ENCODE data around the gene CTNND2.
"Not testable (repeated sequence)": the region's sequence is repeated elsewhere in the genome, so short reads cannot be mapped to it uniquely, and the experiment has no call there.

CTNND2 gene

DNA sequence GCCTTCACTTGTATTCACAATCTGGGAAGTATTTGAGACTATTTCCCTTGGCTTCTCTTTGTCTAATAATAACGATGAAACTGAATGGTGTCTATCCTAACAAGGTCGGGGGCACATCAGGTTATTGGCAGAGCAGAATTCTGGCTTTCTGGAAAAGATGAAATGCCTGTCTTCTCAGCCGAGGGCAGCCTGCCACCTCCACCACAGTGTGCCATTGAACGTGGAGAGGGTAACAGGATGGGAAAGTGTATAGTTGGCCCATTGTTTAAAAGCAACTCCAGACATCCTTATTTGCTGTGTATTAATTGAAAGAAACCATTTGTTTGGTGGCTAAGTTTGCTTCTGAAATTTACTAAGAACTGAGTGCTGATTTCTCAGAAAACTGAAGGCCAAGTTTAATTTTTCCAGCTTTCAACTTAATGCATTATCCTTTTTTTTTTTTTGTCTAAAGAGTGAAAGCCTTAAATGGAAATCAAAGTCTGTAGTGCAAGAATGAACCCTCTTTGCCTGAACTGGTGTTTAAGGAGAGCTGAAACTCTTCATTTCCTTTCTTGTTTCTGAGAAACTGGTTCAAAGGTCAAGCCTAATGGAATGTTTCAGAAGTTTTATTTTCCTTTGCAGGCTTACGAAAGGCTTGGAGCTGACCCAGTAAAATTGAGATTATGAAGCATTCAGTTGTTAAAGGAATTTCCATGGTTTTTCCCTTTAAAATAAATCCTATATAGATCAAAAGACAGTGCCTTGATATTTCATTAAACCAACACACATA lies 579.5 kb downstream of the CTNND2 start:
- DNase-seq (no peak), ATAC-seq (no peak)
- Mint-ChIP-seq H3K27ac (no peak overlapping the region), H3K27me3 (no peaks in the 10 kb centered on the region), H3K4me3 (no peak overlapping the region), H3K9me3 (no peaks in the 10 kb centered on the region), H3K4me1 (no peaks in the 10 kb centered on the region)

DNA sequence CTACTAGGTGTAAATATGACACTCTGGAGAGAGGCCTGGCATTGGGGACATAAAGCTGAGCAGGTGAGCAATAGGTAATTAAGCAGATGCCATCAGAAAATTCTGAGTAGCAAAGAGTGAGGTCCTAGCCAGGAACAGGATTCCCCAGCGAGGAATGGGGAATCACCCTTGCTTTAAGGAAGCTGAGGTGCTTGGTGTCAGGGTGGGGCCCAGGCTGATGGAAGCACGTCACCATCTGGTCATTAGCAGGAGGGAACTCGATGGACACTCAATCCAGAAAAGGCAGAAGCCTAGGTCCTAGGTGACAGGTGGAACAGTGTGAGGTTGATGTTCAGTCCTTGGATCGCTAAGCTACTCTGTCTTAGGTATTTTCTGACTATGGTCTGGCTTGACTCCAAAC lies 580.5 kb downstream of the CTNND2 start:
- Mint-ChIP-seq H3K9me3 (no peaks in the 10 kb centered on the region), H3K4me3 (no peak overlapping the region), H3K27ac (no peak overlapping the region), H3K27me3 (peaks cover under 1% of the 10 kb centered on the region), H3K4me1 (no peaks in the 10 kb centered on the region)
- no peak for DNase-seq
- ATAC-seq = no peak

DNA sequence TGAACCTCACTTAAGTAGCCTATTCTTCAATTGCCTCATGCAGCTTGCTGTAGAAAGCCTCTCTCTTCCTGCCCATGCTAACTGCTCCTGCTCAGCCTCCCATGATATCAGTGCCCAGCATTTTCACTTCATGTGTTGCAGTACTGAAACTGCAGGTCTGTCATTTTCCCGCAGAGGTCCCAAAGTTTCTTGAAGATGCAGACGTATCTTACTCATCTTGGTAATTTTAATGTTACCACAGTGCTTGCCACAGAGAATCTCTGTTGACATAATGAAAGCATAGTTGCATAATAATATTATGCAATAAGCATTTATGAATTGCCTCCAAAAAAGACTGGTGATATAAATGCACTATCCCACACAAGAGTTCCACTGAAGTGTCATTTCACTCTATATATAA lies 582.1 kb downstream of the CTNND2 start:
- no peaks in the 10 kb centered on the region for H3K4me1 Mint-ChIP-seq
- no peak overlapping the region for H3K4me3 Mint-ChIP-seq
- no peak overlapping the region for H3K27ac Mint-ChIP-seq
- peaks cover 8% of the 10 kb centered on the region for H3K27me3 Mint-ChIP-seq
- ATAC-seq = peak; percentile 53
- no peak for DNase-seq
- no peaks in the 10 kb centered on the region for H3K9me3 Mint-ChIP-seq

DNA sequence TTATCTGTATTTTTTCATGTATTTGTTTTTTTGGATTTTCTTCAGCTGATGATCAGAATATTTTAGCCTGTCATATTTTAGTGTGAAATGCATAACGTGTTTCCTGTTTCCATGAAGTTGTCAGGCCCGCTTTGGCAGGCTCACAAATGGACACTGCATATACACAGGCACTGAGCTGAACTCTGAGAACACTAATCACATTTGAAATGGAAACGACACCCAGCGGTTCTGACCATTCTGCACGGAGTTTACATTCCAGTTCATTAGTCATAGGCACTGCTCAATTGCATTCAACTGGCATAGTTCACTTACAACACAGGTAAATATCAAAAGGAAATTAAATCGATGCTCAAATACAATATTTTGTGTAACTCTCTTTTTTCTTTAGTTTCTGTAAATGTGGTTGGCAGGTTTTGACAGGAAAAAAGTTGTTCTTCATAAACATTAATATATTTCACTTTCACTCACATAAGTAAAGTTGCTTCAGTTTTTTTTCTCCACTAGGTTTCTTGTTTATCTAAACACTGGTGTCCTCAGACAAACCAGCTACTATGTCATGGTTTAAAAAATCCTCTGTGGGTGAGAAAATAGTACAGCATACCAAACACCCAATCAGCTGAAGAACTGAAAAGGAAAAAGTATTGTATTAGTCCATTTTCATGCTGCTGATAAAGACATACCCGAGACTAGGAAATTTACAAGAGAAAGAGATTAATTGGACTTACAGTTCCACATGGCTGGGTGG lies 584.2 kb downstream of the CTNND2 start:
- ATAC-seq (no peak), DNase-seq (no peak)
- H3K27me3 Mint-ChIP-seq = peaks cover 8% of the 10 kb centered on the region
- H3K9me3 Mint-ChIP-seq = no peaks in the 10 kb centered on the region
- H3K4me1 Mint-ChIP-seq = no peaks in the 10 kb centered on the region
- no peak overlapping the region for H3K27ac Mint-ChIP-seq
- no peak overlapping the region for H3K4me3 Mint-ChIP-seq

DNA sequence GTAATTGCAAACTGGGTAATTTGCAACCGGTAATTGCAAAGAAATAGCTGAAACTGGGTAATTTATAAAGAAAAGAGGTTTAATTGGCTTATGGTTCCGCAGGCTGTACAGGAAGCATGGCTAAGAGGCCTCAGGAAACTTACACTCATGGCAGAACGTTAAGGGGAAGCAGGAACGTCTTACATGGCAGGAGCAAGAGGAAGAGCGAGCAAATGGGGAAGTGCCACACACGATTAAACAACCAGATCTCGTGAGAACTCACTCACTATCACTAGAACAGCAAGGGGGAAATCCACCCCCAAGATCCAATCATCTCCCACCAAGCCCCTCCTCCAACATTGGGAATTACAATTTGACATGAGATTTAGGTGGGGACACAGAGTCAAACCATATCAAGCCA lies 590.6 kb downstream of the CTNND2 start:
- DNase-seq, H3K4me3 Mint-ChIP-seq, H3K27me3 Mint-ChIP-seq, H3K4me1 Mint-ChIP-seq, ATAC-seq, H3K9me3 Mint-ChIP-seq, H3K27ac Mint-ChIP-seq: not testable (repeated sequence)

DNA sequence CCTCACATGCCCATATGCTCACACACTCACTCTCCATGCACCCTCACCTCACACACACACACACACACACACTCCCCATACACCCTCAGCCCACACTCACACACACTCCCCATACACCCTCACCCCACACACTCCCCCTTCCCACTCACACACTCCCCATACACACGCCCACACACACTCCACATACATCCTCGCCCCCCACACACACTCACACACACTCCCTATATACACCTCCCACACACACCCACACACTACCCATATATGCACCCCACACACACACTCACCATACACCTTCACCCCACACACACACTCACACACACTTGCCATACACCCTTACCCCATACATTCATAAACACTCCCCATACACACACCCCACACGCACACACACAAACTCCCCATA lies 592.5 kb downstream of the CTNND2 start:
- Mint-ChIP-seq H3K9me3 (no peaks in the 10 kb centered on the region), H3K4me1 (no peaks in the 10 kb centered on the region), H3K27ac (no peak overlapping the region), H3K4me3 (no peak overlapping the region), H3K27me3 (no peaks in the 10 kb centered on the region)
- DNase-seq = no peak
- peak; percentile 43 for ATAC-seq

DNA sequence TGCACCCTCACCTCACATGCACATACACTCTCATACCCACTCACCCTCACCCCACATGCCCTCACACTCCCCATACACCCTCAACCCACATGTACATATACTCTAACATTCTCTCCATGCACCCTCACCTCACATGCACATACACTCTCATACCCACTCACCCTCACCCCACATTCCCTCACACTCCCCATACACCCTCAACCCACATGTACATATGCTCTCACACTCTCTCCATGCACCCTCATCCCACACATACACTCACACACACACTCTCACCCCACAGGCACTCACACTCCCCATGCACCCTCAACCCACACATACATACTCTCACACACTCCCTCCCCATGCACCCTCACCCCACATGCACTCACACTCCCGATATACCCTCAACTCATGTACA lies 593.0 kb downstream of the CTNND2 start:
- peak; percentile 32 for ATAC-seq
- no peak overlapping the region for H3K4me3 Mint-ChIP-seq

DNA sequence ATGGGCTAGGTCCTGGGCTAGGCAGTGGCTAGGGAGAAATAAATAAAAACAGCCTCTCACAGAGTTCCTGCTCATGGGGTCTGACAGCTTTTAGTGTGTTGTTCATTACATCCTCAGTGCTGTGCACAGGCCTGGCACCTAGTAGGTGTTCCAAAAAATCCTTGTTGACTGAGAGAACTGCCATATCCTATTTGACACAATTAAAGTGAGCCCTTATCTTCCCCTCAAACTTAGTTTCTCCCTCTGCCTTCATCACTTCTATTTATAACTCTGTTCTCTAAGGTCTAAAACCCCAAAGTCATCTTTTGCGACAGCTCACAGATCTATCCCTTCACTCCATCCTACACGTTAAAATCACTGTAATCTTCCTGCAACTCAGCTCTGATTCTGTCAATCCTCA lies 594.1 kb downstream of the CTNND2 start:
- no peak for DNase-seq
- Mint-ChIP-seq H3K9me3 (no peaks in the 10 kb centered on the region), H3K4me1 (no peaks in the 10 kb centered on the region), H3K27ac (no peak overlapping the region), H3K4me3 (no peak overlapping the region), H3K27me3 (peaks cover 5% of the 10 kb centered on the region)
- ATAC-seq = no peak

More for the DNA sequence above, 593.0 kb downstream of the CTNND2 start:
- H3K4me1 Mint-ChIP-seq = no peaks in the 10 kb centered on the region
- no peak for DNase-seq
- H3K27me3 Mint-ChIP-seq = no peaks in the 10 kb centered on the region
- no peak overlapping the region for H3K27ac Mint-ChIP-seq
- no peaks in the 10 kb centered on the region for H3K9me3 Mint-ChIP-seq

DNA sequence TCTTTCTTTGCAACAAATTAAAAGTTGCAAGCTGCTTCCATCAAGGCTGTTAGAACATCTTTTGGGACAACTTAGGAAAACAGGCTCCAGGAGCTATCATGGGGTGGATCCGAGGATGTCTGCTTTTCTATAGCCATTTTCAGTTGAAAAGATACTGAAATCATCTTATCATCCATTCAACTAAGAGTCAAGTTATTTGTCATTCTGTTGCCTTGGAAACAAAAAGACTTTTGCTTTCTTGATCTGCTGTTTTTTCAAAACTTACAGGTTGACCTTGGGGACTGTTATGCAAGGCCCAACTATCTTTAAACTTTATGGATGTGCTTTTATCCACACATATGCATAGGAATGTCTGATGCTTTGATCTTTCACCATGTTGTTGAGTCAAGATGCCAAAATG lies 597.9 kb downstream of the CTNND2 start:
- ATAC-seq = no peak
- H3K9me3 Mint-ChIP-seq = no peaks in the 10 kb centered on the region
- H3K4me1 Mint-ChIP-seq = no peaks in the 10 kb centered on the region
- no peak overlapping the region for H3K4me3 Mint-ChIP-seq
- DNase-seq = no peak
- no peak overlapping the region for H3K27ac Mint-ChIP-seq
- H3K27me3 Mint-ChIP-seq = peaks cover 6% of the 10 kb centered on the region

DNA sequence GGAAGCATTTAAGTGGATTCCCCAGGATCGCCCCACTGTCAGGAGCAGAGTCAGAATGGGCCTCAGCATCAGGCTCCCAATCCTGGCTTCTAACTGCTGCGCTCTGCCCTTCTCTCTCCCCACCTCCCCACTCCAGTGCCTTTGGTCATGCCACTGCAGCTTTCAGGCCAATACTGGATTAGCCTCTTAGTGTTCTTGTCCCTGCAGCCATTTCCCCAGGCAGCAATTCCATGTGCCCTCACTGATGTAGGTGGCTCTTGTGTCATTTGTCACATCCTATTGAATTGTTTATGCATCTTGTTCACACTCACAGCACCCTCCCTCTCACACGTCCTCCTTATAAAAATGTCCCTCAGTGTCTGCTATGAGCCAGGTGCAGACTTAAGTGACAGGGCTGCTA lies 599.0 kb downstream of the CTNND2 start:
- no peaks in the 10 kb centered on the region for H3K4me1 Mint-ChIP-seq
- DNase-seq (no peak), ATAC-seq (no peak)
- no peak overlapping the region for H3K27ac Mint-ChIP-seq
- H3K27me3 Mint-ChIP-seq = peaks cover 6% of the 10 kb centered on the region
- H3K4me3 Mint-ChIP-seq = no peak overlapping the region
- no peaks in the 10 kb centered on the region for H3K9me3 Mint-ChIP-seq

DNA sequence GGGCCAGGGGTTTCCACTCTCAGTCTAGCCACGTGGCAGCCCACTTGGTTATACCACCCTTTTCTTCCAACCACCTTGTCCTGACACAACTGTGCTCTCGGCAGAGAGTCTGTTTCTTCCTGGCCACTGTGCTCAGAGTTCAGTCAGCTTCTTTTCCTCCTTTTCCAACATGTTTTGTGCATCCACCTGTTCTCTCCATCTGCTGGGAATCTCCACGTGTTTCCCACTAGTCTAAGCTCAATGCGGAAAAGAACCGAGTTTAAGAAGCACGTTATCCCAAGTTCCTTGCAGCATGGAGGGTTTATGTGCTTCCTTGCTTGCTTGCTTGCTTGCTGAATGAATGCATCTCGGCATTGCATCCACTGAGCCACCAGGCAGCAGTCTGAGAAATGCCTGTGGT lies 599.6 kb downstream of the CTNND2 start:
- Mint-ChIP-seq H3K27me3 (peaks cover 6% of the 10 kb centered on the region), H3K4me1 (no peaks in the 10 kb centered on the region), H3K27ac (no peak overlapping the region), H3K9me3 (no peaks in the 10 kb centered on the region), H3K4me3 (no peak overlapping the region)
- DNase-seq = no peak
- no peak for ATAC-seq

DNA sequence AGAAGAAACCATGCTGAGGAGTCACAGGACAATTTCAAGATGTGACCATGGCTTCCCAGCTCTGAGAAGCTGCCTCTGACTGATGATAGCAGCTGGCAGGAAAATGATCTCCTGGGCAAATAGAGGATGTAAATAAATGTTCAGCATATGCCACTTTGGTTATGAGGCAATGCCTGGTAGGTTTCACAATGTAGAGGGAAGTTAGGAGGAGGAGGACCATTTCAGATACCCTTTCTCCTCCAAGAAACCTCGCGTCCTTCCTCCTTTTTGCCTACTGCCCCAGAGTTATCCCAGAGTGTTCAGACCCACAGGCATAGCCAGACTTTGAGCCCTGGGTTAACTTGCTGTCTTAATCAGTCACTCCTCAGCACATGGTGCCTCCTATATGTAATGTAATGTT lies 601.6 kb downstream of the CTNND2 start:
- ATAC-seq (no peak), DNase-seq (no peak)
- no peak overlapping the region for H3K4me3 Mint-ChIP-seq
- no peak overlapping the region for H3K27ac Mint-ChIP-seq
- H3K4me1 Mint-ChIP-seq = no peaks in the 10 kb centered on the region
- no peaks in the 10 kb centered on the region for H3K9me3 Mint-ChIP-seq
- peaks cover 6% of the 10 kb centered on the region for H3K27me3 Mint-ChIP-seq

DNA sequence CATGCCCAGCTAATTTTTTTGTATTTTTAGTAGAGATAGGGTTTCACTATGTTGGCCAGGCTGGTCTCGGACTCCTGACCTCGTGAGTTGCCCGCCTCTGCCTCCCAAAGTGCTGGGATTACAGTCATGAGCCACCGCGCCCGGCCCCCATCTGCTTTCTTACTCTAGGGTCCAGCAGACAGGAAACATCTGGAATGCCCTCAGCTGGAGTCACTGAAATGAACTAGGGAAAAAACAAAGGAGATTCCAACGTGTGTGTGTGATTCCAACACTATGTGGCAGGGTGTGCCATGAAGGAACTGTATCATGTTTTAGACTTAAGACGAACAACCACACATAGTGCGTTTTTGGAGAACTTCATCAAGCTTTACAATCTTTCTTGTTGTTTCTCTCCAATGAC lies 603.1 kb downstream of the CTNND2 start:
- no peaks in the 10 kb centered on the region for H3K4me1 Mint-ChIP-seq
- no peak overlapping the region for H3K4me3 Mint-ChIP-seq
- no peak for ATAC-seq
- no peak overlapping the region for H3K27ac Mint-ChIP-seq
- H3K27me3 Mint-ChIP-seq = peaks cover 6% of the 10 kb centered on the region
- no peak for DNase-seq
- no peaks in the 10 kb centered on the region for H3K9me3 Mint-ChIP-seq

DNA sequence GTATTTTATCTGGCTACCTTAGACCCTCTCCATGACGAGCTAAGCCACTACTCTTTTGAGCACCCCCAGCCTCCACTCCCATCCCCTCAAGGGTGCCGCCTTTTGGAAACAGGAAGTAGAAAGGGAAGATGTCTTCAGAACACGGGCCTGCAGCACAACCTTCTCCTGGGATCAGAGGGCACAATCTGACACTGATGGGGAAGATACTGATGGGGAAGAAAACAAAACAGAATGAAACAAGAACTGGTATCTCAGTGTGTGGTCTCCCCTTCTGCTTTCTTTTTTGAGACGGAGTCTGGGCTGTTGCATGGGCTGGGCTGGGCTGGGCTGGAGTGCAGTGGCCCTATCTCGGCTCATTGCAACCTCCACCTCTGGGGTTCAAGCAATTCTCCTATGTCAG lies 603.5 kb downstream of the CTNND2 start:
- no peak for DNase-seq
- no peaks in the 10 kb centered on the region for H3K4me1 Mint-ChIP-seq
- H3K9me3 Mint-ChIP-seq = no peaks in the 10 kb centered on the region
- peaks cover 6% of the 10 kb centered on the region for H3K27me3 Mint-ChIP-seq
- H3K4me3 Mint-ChIP-seq = no peak overlapping the region
- H3K27ac Mint-ChIP-seq = no peak overlapping the region
- no peak for ATAC-seq

DNA sequence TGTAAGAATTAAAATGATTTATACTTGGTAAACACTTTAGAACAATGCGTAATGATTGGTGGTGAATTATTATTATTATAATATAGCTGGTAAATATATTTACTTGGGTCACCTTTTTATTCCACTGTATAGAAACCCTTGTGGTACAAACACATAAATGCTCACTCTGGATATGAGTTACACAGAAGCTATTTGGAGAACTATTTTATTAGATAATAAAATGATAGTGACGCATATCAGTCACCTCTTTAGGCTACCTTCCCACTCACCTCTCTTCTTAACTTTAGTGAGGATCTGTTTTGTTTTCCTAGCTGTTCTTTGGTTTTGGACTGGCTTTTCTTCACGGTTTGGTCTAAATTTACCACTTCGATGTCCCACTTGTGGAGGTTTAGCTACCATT lies 605.4 kb downstream of the CTNND2 start:
- no peak overlapping the region for H3K27ac Mint-ChIP-seq
- no peaks in the 10 kb centered on the region for H3K9me3 Mint-ChIP-seq
- H3K4me3 Mint-ChIP-seq = no peak overlapping the region
- H3K4me1 Mint-ChIP-seq = no peaks in the 10 kb centered on the region
- no peaks in the 10 kb centered on the region for H3K27me3 Mint-ChIP-seq
- DNase-seq = no peak
- ATAC-seq = no peak

DNA sequence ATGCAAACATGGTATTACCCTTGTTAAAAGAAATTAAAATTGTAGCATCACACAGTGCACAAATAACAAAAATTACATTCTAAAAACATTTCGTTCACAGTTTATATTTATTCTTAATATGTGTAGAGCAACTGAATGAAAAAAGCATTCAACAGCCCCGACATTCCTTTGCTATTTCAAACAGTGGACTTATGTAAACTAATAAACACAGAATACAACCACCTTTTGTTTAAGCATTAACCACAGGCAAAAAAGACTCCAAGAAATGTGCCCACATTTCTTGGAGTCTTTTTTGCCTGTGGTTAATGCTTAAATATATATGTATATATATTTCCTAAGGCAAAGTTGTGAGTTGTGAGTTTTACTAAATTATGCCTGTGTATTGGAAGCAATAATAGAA lies 610.7 kb downstream of the CTNND2 start:
- Mint-ChIP-seq H3K4me3 (no peak overlapping the region), H3K27ac (no peak overlapping the region), H3K4me1 (no peaks in the 10 kb centered on the region), H3K27me3 (no peaks in the 10 kb centered on the region), H3K9me3 (no peaks in the 10 kb centered on the region)
- DNase-seq = no peak
- ATAC-seq = no peak

Measured in stimulated activated naive CD8-positive, alpha-beta T cell treated with anti-CD3 and anti-CD28 coated beads, Interleukin-15, amount 100 ng/mL, for 72 hours (primary cell).